Keratinocyte (primary cell): ENCODE data around the gene RORB.

ENCODE experiments used
- EZH2 ChIP-seq: IDR thresholded peaks from one replicate; pipeline ENCODE4 v1.6.1; 2012; ENCODE audit warnings: inconsistent platforms, mild to moderate bottlenecking, low read length, moderate library complexity
- TF ChIP-seq, protein P1 (sequence below), 3 experiments: IDR thresholded peaks in 1 of 3; conservative IDR thresholded peaks in 1 of 3; optimal IDR thresholded peaks in 1 of 3; 2 replicates in 2 of 3; 3 replicates in 1 of 3; pipeline versions ENCODE3 to v1.5.1; 2011; ENCODE audit warnings: low read length in 3 of 3, mild to moderate bottlenecking in 3 of 3, moderate library complexity in 2 of 3, control low read depth in 1 of 3, inconsistent platforms in 1 of 3; ENCODE audit not compliant: insufficient read depth in 2 of 3; ENCODE audit errors: extremely low read depth in 1 of 3

- TF ChIP-seq, protein P1, sequence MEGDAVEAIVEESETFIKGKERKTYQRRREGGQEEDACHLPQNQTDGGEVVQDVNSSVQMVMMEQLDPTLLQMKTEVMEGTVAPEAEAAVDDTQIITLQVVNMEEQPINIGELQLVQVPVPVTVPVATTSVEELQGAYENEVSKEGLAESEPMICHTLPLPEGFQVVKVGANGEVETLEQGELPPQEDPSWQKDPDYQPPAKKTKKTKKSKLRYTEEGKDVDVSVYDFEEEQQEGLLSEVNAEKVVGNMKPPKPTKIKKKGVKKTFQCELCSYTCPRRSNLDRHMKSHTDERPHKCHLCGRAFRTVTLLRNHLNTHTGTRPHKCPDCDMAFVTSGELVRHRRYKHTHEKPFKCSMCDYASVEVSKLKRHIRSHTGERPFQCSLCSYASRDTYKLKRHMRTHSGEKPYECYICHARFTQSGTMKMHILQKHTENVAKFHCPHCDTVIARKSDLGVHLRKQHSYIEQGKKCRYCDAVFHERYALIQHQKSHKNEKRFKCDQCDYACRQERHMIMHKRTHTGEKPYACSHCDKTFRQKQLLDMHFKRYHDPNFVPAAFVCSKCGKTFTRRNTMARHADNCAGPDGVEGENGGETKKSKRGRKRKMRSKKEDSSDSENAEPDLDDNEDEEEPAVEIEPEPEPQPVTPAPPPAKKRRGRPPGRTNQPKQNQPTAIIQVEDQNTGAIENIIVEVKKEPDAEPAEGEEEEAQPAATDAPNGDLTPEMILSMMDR (optimal IDR thresholded peaks at IDR 0.05 in 1 of 3, IDR thresholded peaks at IDR 0.05 in 1 of 3, conservative IDR thresholded peaks at IDR 0.05 in 1 of 3; ENCODE audit: extremely low read depth in 1 of 3, insufficient read depth in 2 of 3, low read length in 3 of 3): no peak
- TF ChIP-seq EZH2: no peak
These were observed 146.3 kb downstream of the RORB start for GRCh38 chr9:74643303-74643923.
